HepG2 (cell line): ENCODE data around the gene GYG1. TPM values are rescaled to one million over a fixed set of nuclear protein-coding genes. Genes with fewer than 3 reads are reported as not detected.

Experiments
- AKNA ChIP-seq: sonication (generic); formaldehyde crosslinking; IDR thresholded peaks from 2 replicates; pipeline ENCODE4 v1.4.0; 2020; ENCODE audit warnings: missing genetic modification reagents, borderline replicate concordance
- ATF3 ChIP-seq: sonication (generic); formaldehyde crosslinking; IDR thresholded peaks from 2 replicates; pipeline ENCODE4 v1.4.0; 2020; ENCODE audit warnings: missing genetic modification reagents
- FOXJ3 ChIP-seq: sonication (generic); formaldehyde crosslinking; IDR thresholded peaks from 2 replicates; pipeline ENCODE4 v1.4.0; 2020; ENCODE audit warnings: missing genetic modification reagents, mild to moderate bottlenecking, borderline replicate concordance
- GABPB1 ChIP-seq: IDR thresholded peaks from 2 replicates; pipeline ENCODE4 v1.6.1; 2016; ENCODE audit warnings: mild to moderate bottlenecking, missing genetic modification reagents, moderate library complexity, missing compliant biosample characterization
- IRF1 ChIP-seq: sonication (generic); formaldehyde crosslinking; IDR thresholded peaks from 2 replicates; pipeline ENCODE4 v1.4.0; 2020; ENCODE audit warnings: low read depth, mild to moderate bottlenecking, missing genetic modification reagents
- KDM2A ChIP-seq: sonication (generic); formaldehyde crosslinking; IDR thresholded peaks from 2 replicates; pipeline ENCODE4 v1.4.0; 2020; ENCODE audit warnings: low read depth, missing genetic modification reagents, borderline replicate concordance
- KDM3A ChIP-seq: IDR thresholded peaks from 2 replicates; pipeline ENCODE4 v1.6.1; 2018; ENCODE audit warnings: low read depth, missing compliant biosample characterization
- NCOA2 ChIP-seq: sonication (generic); formaldehyde crosslinking; IDR thresholded peaks from 2 replicates; pipeline ENCODE4 v1.8.0; 2022; ENCODE audit warnings: inconsistent platforms
- NFE2L1 ChIP-seq: sonication (generic); formaldehyde crosslinking; IDR thresholded peaks from 2 replicates; pipeline ENCODE4 v1.4.0; 2020; ENCODE audit warnings: missing genetic modification reagents, mild to moderate bottlenecking, borderline replicate concordance
- PHF20 ChIP-seq: sonication (generic); formaldehyde crosslinking; IDR thresholded peaks from 2 replicates; pipeline ENCODE4 v1.5.0; 2020; ENCODE audit warnings: mild to moderate bottlenecking, missing genetic modification reagents
- PITX1 ChIP-seq: sonication (generic); formaldehyde crosslinking; IDR thresholded peaks from 2 replicates; pipeline ENCODE4 v1.5.1; 2020; ENCODE audit warnings: mild to moderate bottlenecking, missing genetic modification reagents
- RAD21 ChIP-seq: fragments of 450-650 bp; formaldehyde crosslinking; IDR thresholded peaks from 2 replicates; pipeline ENCODE4 v1.5.0; 2020; ENCODE audit warnings: mild to moderate bottlenecking
- RFXAP ChIP-seq: sonication (generic); formaldehyde crosslinking; IDR thresholded peaks from 2 replicates; pipeline ENCODE4 v1.4.0; 2020; ENCODE audit warnings: missing genetic modification reagents, borderline replicate concordance
- RXRB ChIP-seq: IDR thresholded peaks from 2 replicates; pipeline ENCODE4 v1.6.1; 2016; ENCODE audit warnings: borderline replicate concordance, missing genetic modification reagents, missing compliant biosample characterization
- SAFB2 ChIP-seq: sonication (generic); formaldehyde crosslinking; IDR thresholded peaks from 2 replicates; pipeline ENCODE4 v1.5.1; 2020; ENCODE audit warnings: missing genetic modification reagents, low read depth, mild to moderate bottlenecking, borderline replicate concordance
- SRF ChIP-seq: IDR thresholded peaks from 2 replicates; pipeline ENCODE4 v1.6.1; 2011; ENCODE audit warnings: mild to moderate bottlenecking, low read depth, low read length, moderate library complexity
- TOE1 ChIP-seq: sonication (generic); formaldehyde crosslinking; IDR thresholded peaks from 2 replicates; pipeline ENCODE4 v1.4.0; 2020; ENCODE audit warnings: mild to moderate bottlenecking, missing genetic modification reagents
- XRCC5 ChIP-seq: fragments of 200-400 bp; formaldehyde crosslinking; optimal IDR thresholded peaks from 2 replicates; pipeline ENCODE3; 2017; ENCODE audit warnings: mild to moderate bottlenecking, low read length
- ZFYVE20 ChIP-seq: sonication (generic); formaldehyde crosslinking; IDR thresholded peaks from 2 replicates; pipeline ENCODE4 v1.8.0; 2023; ENCODE audit warnings: low read depth, mild to moderate bottlenecking, moderate library complexity, missing genetic modification reagents, borderline replicate concordance
- ZNF343 ChIP-seq: sonication (generic); formaldehyde crosslinking; IDR thresholded peaks from 2 replicates; pipeline ENCODE4 v1.4.0; 2020; ENCODE audit warnings: mild to moderate bottlenecking, missing genetic modification reagents
- ZNF451 ChIP-seq: sonication (generic); formaldehyde crosslinking; IDR thresholded peaks from 2 replicates; pipeline ENCODE4 v1.5.0; 2020; ENCODE audit warnings: mild to moderate bottlenecking, missing genetic modification reagents
- ZNF691 ChIP-seq: sonication (generic); formaldehyde crosslinking; IDR thresholded peaks from 2 replicates; pipeline ENCODE4 v1.4.0; 2020; ENCODE audit warnings: missing genetic modification reagents, low read depth, mild to moderate bottlenecking, borderline replicate concordance
- ZNF720 ChIP-seq: sonication (generic); formaldehyde crosslinking; IDR thresholded peaks from 2 replicates; pipeline ENCODE4 v1.4.0; 2020; ENCODE audit warnings: missing genetic modification reagents
- ZNF768 ChIP-seq: sonication (generic); formaldehyde crosslinking; IDR thresholded peaks from 2 replicates; pipeline ENCODE4 v1.4.0; 2020; ENCODE audit warnings: missing genetic modification reagents
- ZNF850 ChIP-seq: sonication (generic); formaldehyde crosslinking; conservative IDR thresholded peaks from 2 replicates; pipeline ENCODE4 v1.9.0; 2021; ENCODE audit warnings: mild to moderate bottlenecking, missing genetic modification reagents
- polyA plus RNA-seq, 8 experiments: library from polyadenylated mRNA; depleted of rRNA in 3 of 8; stranded (reverse) in 7 of 8; unstranded in 1 of 8; fragments of >200 nt; fragmentation: Illumina TruSeq in 4 of 8; extraction: Trizol in 4 of 8; gene quantifications; 2 replicates each; pipeline versions ENCODE4 v1.2.1 to v1.2.3, GENCODE V29; 2011 to 2016; ENCODE audit warnings: low read depth in 4 of 8, missing spikeins in 1 of 8, mixed read lengths in 1 of 8; ENCODE audit not compliant: insufficient read depth in 1 of 8
- total RNA-seq, 5 experiments: library from RNA; depleted of rRNA; stranded (reverse); fragments of >200 nt; fragmentation: Illumina TruSeq; extraction: Trizol; gene quantifications; 2 replicates each; pipeline ENCODE4 v1.2.3, GENCODE V29; 2016; ENCODE audit warnings: low read depth in 1 of 5

Gene GYG1
- total and polyA plus RNA-seq, 2 of the 13 experiments (the other 11 are each of a cell fraction or from before 2014, with no cell fraction given), result 15.7 to 28.1 TPM

GRCh38 chr3:149010504-149010951 is 19.2 kb downstream of the GYG1 start (continued):
- TF ChIP-seq RFXAP (CRISPR knock-in tag) (no peak), XRCC5 (peak; percentile 77), ZNF720 (CRISPR knock-in tag) (no peak), FOXJ3 (CRISPR knock-in tag) (peak; percentile 80; the same call in 1 of the 2 replicates), ZFYVE20 (CRISPR knock-in tag) (no peak), NCOA2 (CRISPR knock-in tag) (peak; percentile 69), ZNF691 (0 out of 2 replicates have a peak, but pooled peaks have one; percentile 34), PHF20 (CRISPR knock-in tag) (no peak), ATF3 (CRISPR knock-in tag) (peak; percentile 67), ZNF768 (CRISPR knock-in tag) (no peak), SAFB2 (CRISPR knock-in tag) (no peak), PITX1 (CRISPR knock-in tag) (0 out of 2 replicates have a peak, but pooled peaks have one; percentile 35), RAD21 (CRISPR knock-in tag) (0 out of 2 replicates have a peak, but pooled peaks have one; percentile 15), IRF1 (no peak), KDM2A (CRISPR knock-in tag) (0 out of 2 replicates have a peak, but pooled peaks have one; percentile 27), ZNF343 (CRISPR knock-in tag) (no peak), SRF (no peak), ZNF451 (CRISPR knock-in tag) (no peak), NFE2L1 (CRISPR knock-in tag) (no peak), TOE1 (CRISPR knock-in tag) (no peak), AKNA (CRISPR knock-in tag) (no peak), ZNF850 (CRISPR knock-in tag) (no peak), RXRB (CRISPR knock-in tag) (peak; percentile 27; the same call in 1 of the 2 replicates), KDM3A (CRISPR knock-in tag) (0 out of 2 replicates have a peak, but pooled peaks have one; percentile 22), GABPB1 (CRISPR knock-in tag) (peak; percentile 16; the same call in 1 of the 2 replicates)
